Measurements from ENCODE around the gene DNM1. TPM values are rescaled to one million over a fixed set of nuclear protein-coding genes. Genes with fewer than 3 reads are reported as not detected.

DNM1 gene
- total and polyA plus RNA-seq, 2 experiments from 2014 or later, result 36.0 to 42.0 TPM

DNA sequence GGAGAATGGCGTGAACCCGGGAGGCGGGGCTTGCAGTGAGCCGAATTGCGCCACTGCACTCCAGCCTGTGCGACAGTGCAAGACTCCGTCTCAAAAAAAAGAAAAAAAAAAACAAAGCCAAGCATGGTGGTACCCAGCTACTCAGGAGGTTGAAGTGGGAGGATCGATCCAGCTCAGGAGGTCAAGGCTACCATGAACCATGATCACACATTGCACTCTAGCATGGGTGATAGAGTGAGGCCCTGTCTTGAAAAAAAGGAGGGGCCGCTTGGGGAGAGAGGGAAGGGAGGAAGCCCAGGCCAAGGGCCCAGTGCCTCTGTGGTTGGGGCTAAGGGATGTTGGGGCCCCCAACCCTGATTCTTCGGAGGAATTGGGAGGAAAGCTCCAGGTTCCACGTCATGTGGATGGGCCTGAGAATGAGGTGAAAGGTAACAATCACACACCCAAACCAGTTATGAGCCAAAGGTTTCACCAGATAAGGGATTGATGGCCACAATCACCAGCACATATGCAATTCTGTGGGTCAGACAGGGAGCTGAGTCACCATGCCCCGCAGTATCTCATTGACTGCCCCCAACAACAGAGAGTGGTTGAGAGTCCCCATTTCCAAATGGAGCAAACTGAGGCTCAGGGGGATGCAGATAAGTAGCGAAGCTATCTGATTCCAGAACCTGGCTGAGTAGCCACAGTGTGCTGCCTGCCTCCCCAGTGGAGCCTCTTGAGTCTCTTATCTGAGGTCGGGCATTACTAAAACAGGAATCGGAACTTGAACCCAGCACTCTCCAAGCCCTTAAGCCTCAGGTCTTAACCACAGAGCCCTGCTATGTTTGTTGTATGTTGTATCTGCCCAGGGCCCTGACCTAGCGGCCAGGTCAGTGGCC, 93.4 kb downstream of the DNM1 start:
- no peak overlapping the region for H3K27ac Mint-ChIP-seq

More for the DNA sequence above, 93.4 kb downstream of the DNM1 start:
- Histone ChIP-seq H3K4me3 (no peak overlapping the region), H3K27ac (ENCODE audit: low read depth) (no peak overlapping the region), H3K36me3 (ENCODE audit: insufficient read depth) (no peaks in the 10 kb centered on the region), H4K20me1 (replicated peaks; ENCODE audit: insufficient read depth) (no peaks in the 10 kb centered on the region), H2AFZ (no peak overlapping the region), H3K27me3 (ENCODE audit: insufficient read depth) (no peaks in the 10 kb centered on the region), H3K9me2 (ENCODE audit: insufficient read depth) (no peaks in the 10 kb centered on the region), H3F3A (replicated peaks; ENCODE audit: low read depth) (0 out of 2 replicates have a peak, but pooled peaks cover 2% of the 10 kb centered on the region), H3K4me1 (ENCODE audit: insufficient read depth) (no peaks in the 10 kb centered on the region; the same call in 1 of the 2 replicates), H3K4me2 (no peak overlapping the region), H3K79me2 (replicated peaks; ENCODE audit: insufficient read depth) (no peaks in the 10 kb centered on the region)
- TF ChIP-seq ZNF331 (CRISPR knock-in tag; IDR thresholded peaks at IDR 0.05; ENCODE audit: low read depth) (no peak), STAT1 (IDR thresholded peaks at IDR 0.05; ENCODE audit: unreplicated experiment) (no peak), NANOG (IDR thresholded peaks at IDR 0.05; ENCODE audit: borderline replicate concordance) (no peak), POLR2AphosphoS5 (IDR thresholded peaks at IDR 0.05; ENCODE audit: low read depth) (no peak), JUNB (IDR thresholded peaks at IDR 0.05; ENCODE audit: unreplicated experiment) (no peak), ZNF114 (CRISPR knock-in tag; IDR thresholded peaks at IDR 0.05) (no peak), EZH2phosphoT487 (IDR thresholded peaks at IDR 0.05; ENCODE audit: unreplicated experiment) (no peak), CREB1 (CRISPR knock-in tag; IDR thresholded peaks at IDR 0.05; ENCODE audit: low read depth) (no peak), EZH2 (IDR thresholded peaks at IDR 0.05; ENCODE audit: low read depth, unreplicated experiment) (no peak)
- TF ChIP-seq, protein P1, sequence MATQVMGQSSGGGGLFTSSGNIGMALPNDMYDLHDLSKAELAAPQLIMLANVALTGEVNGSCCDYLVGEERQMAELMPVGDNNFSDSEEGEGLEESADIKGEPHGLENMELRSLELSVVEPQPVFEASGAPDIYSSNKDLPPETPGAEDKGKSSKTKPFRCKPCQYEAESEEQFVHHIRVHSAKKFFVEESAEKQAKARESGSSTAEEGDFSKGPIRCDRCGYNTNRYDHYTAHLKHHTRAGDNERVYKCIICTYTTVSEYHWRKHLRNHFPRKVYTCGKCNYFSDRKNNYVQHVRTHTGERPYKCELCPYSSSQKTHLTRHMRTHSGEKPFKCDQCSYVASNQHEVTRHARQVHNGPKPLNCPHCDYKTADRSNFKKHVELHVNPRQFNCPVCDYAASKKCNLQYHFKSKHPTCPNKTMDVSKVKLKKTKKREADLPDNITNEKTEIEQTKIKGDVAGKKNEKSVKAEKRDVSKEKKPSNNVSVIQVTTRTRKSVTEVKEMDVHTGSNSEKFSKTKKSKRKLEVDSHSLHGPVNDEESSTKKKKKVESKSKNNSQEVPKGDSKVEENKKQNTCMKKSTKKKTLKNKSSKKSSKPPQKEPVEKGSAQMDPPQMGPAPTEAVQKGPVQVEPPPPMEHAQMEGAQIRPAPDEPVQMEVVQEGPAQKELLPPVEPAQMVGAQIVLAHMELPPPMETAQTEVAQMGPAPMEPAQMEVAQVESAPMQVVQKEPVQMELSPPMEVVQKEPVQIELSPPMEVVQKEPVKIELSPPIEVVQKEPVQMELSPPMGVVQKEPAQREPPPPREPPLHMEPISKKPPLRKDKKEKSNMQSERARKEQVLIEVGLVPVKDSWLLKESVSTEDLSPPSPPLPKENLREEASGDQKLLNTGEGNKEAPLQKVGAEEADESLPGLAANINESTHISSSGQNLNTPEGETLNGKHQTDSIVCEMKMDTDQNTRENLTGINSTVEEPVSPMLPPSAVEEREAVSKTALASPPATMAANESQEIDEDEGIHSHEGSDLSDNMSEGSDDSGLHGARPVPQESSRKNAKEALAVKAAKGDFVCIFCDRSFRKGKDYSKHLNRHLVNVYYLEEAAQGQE (IDR thresholded peaks at IDR 0.05; ENCODE audit: unreplicated experiment), result no peak
- TF ChIP-seq, protein P2, sequence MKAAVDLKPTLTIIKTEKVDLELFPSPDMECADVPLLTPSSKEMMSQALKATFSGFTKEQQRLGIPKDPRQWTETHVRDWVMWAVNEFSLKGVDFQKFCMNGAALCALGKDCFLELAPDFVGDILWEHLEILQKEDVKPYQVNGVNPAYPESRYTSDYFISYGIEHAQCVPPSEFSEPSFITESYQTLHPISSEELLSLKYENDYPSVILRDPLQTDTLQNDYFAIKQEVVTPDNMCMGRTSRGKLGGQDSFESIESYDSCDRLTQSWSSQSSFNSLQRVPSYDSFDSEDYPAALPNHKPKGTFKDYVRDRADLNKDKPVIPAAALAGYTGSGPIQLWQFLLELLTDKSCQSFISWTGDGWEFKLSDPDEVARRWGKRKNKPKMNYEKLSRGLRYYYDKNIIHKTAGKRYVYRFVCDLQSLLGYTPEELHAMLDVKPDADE (IDR thresholded peaks at IDR 0.05), result no peak
- TF ChIP-seq, protein P3, sequence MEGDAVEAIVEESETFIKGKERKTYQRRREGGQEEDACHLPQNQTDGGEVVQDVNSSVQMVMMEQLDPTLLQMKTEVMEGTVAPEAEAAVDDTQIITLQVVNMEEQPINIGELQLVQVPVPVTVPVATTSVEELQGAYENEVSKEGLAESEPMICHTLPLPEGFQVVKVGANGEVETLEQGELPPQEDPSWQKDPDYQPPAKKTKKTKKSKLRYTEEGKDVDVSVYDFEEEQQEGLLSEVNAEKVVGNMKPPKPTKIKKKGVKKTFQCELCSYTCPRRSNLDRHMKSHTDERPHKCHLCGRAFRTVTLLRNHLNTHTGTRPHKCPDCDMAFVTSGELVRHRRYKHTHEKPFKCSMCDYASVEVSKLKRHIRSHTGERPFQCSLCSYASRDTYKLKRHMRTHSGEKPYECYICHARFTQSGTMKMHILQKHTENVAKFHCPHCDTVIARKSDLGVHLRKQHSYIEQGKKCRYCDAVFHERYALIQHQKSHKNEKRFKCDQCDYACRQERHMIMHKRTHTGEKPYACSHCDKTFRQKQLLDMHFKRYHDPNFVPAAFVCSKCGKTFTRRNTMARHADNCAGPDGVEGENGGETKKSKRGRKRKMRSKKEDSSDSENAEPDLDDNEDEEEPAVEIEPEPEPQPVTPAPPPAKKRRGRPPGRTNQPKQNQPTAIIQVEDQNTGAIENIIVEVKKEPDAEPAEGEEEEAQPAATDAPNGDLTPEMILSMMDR (conservative IDR thresholded peaks at IDR 0.05; ENCODE audit: low read depth in 2 of 2), result no peak
- TF ChIP-seq, protein P4, sequence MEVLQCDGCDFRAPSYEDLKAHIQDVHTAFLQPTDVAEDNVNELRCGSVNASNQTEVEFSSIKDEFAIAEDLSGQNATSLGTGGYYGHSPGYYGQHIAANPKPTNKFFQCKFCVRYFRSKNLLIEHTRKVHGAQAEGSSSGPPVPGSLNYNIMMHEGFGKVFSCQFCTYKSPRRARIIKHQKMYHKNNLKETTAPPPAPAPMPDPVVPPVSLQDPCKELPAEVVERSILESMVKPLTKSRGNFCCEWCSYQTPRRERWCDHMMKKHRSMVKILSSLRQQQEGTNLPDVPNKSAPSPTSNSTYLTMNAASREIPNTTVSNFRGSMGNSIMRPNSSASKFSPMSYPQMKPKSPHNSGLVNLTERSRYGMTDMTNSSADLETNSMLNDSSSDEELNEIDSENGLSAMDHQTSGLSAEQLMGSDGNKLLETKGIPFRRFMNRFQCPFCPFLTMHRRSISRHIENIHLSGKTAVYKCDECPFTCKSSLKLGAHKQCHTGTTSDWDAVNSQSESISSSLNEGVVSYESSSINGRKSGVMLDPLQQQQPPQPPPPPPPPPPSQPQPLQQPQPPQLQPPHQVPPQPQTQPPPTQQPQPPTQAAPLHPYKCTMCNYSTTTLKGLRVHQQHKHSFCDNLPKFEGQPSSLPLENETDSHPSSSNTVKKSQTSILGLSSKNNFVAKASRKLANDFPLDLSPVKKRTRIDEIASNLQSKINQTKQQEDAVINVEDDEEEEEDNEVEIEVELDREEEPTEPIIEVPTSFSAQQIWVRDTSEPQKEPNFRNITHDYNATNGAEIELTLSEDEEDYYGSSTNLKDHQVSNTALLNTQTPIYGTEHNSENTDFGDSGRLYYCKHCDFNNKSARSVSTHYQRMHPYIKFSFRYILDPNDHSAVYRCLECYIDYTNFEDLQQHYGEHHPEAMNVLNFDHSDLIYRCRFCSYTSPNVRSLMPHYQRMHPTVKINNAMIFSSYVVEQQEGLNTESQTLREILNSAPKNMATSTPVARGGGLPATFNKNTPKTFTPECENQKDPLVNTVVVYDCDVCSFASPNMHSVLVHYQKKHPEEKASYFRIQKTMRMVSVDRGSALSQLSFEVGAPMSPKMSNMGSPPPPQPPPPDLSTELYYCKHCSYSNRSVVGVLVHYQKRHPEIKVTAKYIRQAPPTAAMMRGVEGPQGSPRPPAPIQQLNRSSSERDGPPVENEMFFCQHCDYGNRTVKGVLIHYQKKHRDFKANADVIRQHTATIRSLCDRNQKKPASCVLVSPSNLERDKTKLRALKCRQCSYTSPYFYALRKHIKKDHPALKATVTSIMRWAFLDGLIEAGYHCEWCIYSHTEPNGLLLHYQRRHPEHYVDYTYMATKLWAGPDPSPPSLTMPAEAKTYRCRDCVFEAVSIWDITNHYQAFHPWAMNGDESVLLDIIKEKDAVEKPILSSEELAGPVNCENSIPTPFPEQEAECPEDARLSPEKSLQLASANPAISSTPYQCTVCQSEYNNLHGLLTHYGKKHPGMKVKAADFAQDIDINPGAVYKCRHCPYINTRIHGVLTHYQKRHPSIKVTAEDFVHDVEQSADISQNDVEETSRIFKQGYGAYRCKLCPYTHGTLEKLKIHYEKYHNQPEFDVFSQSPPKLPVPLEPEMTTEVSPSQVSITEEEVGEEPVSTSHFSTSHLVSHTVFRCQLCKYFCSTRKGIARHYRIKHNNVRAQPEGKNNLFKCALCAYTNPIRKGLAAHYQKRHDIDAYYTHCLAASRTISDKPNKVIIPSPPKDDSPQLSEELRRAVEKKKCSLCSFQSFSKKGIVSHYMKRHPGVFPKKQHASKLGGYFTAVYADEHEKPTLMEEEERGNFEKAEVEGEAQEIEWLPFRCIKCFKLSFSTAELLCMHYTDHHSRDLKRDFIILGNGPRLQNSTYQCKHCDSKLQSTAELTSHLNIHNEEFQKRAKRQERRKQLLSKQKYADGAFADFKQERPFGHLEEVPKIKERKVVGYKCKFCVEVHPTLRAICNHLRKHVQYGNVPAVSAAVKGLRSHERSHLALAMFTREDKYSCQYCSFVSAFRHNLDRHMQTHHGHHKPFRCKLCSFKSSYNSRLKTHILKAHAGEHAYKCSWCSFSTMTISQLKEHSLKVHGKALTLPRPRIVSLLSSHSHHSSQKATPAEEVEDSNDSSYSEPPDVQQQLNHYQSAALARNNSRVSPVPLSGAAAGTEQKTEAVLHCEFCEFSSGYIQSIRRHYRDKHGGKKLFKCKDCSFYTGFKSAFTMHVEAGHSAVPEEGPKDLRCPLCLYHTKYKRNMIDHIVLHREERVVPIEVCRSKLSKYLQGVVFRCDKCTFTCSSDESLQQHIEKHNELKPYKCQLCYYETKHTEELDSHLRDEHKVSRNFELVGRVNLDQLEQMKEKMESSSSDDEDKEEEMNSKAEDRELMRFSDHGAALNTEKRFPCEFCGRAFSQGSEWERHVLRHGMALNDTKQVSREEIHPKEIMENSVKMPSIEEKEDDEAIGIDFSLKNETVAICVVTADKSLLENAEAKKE (CRISPR knock-in tag; IDR thresholded peaks at IDR 0.05), result no peak
- Mint-ChIP-seq H3K9me3 (no peaks in the 10 kb centered on the region), H3K4me3 (no peak overlapping the region), H3K4me1 (peaks cover 3% of the 10 kb centered on the region; the same call in 2 of the 3 replicates), H3K36me3 (ENCODE audit: low read depth) (no peaks in the 10 kb centered on the region), H3K27me3 (ENCODE audit: insufficient read depth, low read depth, poor library complexity) (peaks cover 9% of the 10 kb centered on the region)
- ATAC-seq (no peak), DNase-seq (ENCODE audit: low spot score) (no peak)

All from GM23338 (cell line).